Testis (tissue), 3 donors: ENCODE measurements around the gene TRIM7. TPM values are rescaled to one million over a fixed set of nuclear protein-coding genes. Genes with fewer than 3 reads are reported as not detected.

ENCODE experiments used
- DNase-seq: peaks from one replicate; pipeline ENCODE4 v3.0.0-alpha.2; 2019
- H3K27ac ChIP-seq, 2 donors: fragments of 200-600 bp; sonication (generic); one replicate each; pipeline ENCODE4 v1.5.1; 2019
- H3K27me3 ChIP-seq: fragments of 200-600 bp; sonication (generic); one replicate; pipeline ENCODE4 v1.5.1; 2019
- H3K36me3 ChIP-seq: fragments of 200-600 bp; sonication (generic); one replicate; pipeline ENCODE4 v1.5.1; 2017; ENCODE audit warnings: low read depth; ENCODE audit errors: missing control alignments
- H3K4me1 ChIP-seq: fragments of 200-600 bp; sonication (generic); one replicate; pipeline ENCODE4 v1.5.1; 2019
- H3K4me3 ChIP-seq, 2 donors: fragments of 200-600 bp; sonication (generic); one replicate each; pipeline ENCODE4 v1.5.1; 2017 to 2019
- H3K9me3 ChIP-seq: fragments of 200-600 bp; sonication (generic); one replicate; pipeline ENCODE4 v1.5.1; 2017
- POLR2A ChIP-seq: fragments of 450-650 bp; IDR thresholded peaks from one replicate; pipeline ENCODE4 v1.6.1; 2017; ENCODE audit warnings: antibody characterized with exemption, mild to moderate bottlenecking, moderate library complexity
- WGBS, 2 donors: methylation state at CpG; one replicate each; pipeline ENCODE4 v1.1.5; 2018; 5-methylcytosine and 5-hydroxymethylcytosine counted together
- intact Hi-C: fragments of 100-400 bp; cut with DNase I; formaldehyde crosslinking; loops from one replicate; pipeline ENCODE4 v1.15.1; 2023; ENCODE audit warnings: low total_unique reads
- polyA plus RNA-seq: library from polyadenylated mRNA; stranded (reverse); fragments of 350-450 nt; fragmentation: Illumina TruSeq; extraction: RNeasy Lipid Tissue Mini Kit (QIAGEN cat#74804); gene quantifications from one replicate; pipeline ENCODE4 v1.2.3, GENCODE V29; 2014; ENCODE audit warnings: low read depth, low replicate concordance; ENCODE audit not compliant: insufficient read depth
- total RNA-seq, 2 donors: library from RNA; depleted of rRNA; stranded (reverse); fragments of >200 nt; gene quantifications; one replicate each; pipeline ENCODE4 v1.2.3, GENCODE V29; 2016
- TF ChIP-seq, protein P1 (sequence below), 3 experiments: fragments of 450-650 bp in 2 of 3; fragments of 200-600 bp in 1 of 3; sonication (generic) in 1 of 3; IDR thresholded peaks; one replicate each; pipeline ENCODE4 v1.5.1; 2016 to 2019; ENCODE audit warnings: antibody characterized with exemption in 3 of 3, mild to moderate bottlenecking in 2 of 3, moderate library complexity in 1 of 3

TRIM7 gene
- total and polyA plus RNA-seq, 3 donors from 2014 or later = 0.43 to 0.87 (median 0.47) TPM

DNA sequence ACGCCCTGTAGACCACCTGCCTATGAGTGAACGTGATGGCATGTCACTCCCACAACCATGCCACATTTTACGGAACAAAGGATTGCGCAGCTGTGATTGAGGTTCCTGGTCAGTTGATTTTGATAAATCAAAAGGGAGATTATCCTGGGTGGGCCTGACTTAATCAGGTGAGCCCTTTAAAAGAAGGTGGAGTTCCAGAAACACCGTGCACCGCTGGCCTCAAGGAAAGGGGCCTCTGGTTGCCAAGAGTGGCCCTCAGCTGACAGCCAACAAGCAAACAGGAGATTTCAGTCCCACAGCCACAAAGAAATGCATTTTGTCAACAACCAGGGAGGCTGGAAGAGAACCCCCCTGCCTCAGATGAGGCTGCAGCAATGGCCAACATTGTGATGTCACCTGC is 19.0 kb downstream of the TRIM7 start:
- Histone ChIP-seq H3K4me1 (no peaks in the 10 kb centered on the region), H3K27ac (no peak overlapping the region), H3K4me3 (no peak overlapping the region), H3K9me3 (no peaks in the 10 kb centered on the region), H3K36me3 (no peaks in the 10 kb centered on the region), H3K27me3 (no peaks in the 10 kb centered on the region)
- DNase-seq = no peak
- intact Hi-C loops = no loop called here
- TF ChIP-seq POLR2A = no peak
- TF ChIP-seq, protein P1, sequence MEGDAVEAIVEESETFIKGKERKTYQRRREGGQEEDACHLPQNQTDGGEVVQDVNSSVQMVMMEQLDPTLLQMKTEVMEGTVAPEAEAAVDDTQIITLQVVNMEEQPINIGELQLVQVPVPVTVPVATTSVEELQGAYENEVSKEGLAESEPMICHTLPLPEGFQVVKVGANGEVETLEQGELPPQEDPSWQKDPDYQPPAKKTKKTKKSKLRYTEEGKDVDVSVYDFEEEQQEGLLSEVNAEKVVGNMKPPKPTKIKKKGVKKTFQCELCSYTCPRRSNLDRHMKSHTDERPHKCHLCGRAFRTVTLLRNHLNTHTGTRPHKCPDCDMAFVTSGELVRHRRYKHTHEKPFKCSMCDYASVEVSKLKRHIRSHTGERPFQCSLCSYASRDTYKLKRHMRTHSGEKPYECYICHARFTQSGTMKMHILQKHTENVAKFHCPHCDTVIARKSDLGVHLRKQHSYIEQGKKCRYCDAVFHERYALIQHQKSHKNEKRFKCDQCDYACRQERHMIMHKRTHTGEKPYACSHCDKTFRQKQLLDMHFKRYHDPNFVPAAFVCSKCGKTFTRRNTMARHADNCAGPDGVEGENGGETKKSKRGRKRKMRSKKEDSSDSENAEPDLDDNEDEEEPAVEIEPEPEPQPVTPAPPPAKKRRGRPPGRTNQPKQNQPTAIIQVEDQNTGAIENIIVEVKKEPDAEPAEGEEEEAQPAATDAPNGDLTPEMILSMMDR (IDR thresholded peaks at IDR 0.05) = no peak
- WGBS, 2 donors = 67 to 70% methylated on average over 6 of the region's 6 CpGs

DNA sequence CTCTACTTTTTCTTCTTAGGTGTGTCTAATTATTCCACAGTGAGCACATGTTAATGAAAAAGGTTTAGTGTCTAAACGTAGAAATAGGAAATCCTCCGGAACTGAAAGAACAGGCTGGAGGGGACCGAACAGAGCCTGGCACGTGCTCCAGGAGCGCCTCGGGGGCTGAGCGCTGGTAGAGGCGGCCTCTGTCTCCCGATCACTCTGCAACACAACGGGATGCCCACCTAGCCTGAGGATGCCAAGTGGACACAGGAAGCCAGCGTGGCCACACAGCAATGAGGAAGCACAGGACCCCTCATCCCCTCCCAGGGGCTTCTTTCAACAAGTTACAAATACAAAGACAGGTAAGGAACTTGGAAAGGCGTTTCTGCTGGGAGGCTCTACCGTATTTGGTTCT is 19.4 kb downstream of the TRIM7 start:
- no peak overlapping the region for H3K4me3 ChIP-seq
- intact Hi-C loops = no loop called here
- TF ChIP-seq POLR2A = no peak
- TF ChIP-seq, protein P1 (IDR thresholded peaks at IDR 0.05) = no peak
- no peaks in the 10 kb centered on the region for H3K36me3 ChIP-seq
- no peak overlapping the region for H3K27ac ChIP-seq
- 48 to 65% methylated on average over 11 to 13 of the region's 13 CpGs for WGBS, 2 donors
- no peaks in the 10 kb centered on the region for H3K27me3 ChIP-seq
- no peak for DNase-seq
- H3K9me3 ChIP-seq = no peaks in the 10 kb centered on the region
- H3K4me1 ChIP-seq = no peaks in the 10 kb centered on the region

DNA sequence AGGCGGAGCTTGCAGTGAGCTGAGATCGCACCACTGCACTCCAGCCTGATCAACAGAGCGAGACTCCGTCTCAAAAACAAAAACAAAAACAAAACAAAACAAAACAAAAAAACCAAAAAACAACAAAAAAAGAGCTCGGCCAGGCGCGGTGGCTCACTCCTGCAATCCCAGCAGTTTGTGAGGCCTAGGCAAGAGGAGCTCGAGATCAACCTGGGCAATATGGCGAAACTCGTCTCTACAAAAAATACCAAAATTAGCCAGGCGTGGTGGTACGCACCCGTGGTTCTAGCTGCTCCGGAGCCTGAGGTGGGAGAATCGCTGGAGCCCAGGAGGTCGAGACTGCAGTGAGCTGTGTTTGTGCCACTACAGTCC is 20.2 kb downstream of the TRIM7 start:
- H3K27me3 ChIP-seq = no peaks in the 10 kb centered on the region
- TF ChIP-seq POLR2A = no peak
- TF ChIP-seq, protein P1 (IDR thresholded peaks at IDR 0.05) = no peak
- no peaks in the 10 kb centered on the region for H3K36me3 ChIP-seq
- peak overlapping the region; percentile 61 for H3K4me3 ChIP-seq
- H3K4me1 ChIP-seq = no peaks in the 10 kb centered on the region
- no peak for DNase-seq
- H3K27ac ChIP-seq = no peak overlapping the region
- WGBS, 2 donors = 63% methylated on average over 16 of the region's 16 CpGs
- no peaks in the 10 kb centered on the region for H3K9me3 ChIP-seq
- intact Hi-C loops = no loop called here

DNA sequence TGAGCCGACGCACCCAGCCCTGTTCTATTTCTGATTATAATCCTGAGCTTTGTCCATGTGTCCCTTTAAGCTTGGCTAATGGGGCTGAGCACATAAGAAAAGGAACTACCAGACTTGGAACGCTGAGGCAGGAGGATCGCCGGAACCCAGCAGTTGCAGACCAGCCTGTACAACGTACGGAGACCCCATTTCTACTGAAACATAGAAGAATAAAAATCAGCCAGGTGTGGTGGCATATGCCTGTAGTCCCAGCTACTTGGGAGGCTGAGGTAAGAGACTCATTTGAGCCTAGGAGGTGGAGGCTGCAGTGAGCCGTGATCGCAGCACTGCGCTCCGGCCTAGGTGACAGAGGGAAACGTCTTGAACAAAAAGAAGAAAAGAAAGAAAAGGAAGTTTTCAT is 22.3 kb downstream of the TRIM7 start:
- 56 to 83% methylated on average over 12 of the region's 12 CpGs for WGBS, 2 donors
- no peak for DNase-seq
- Histone ChIP-seq H3K9me3 (no peaks in the 10 kb centered on the region), H3K4me3 (no peak overlapping the region), H3K36me3 (no peaks in the 10 kb centered on the region), H3K4me1 (no peaks in the 10 kb centered on the region), H3K27ac (no peak overlapping the region), H3K27me3 (no peaks in the 10 kb centered on the region)
- TF ChIP-seq, protein P1 (IDR thresholded peaks at IDR 0.05) = no peak
- no peak for TF ChIP-seq POLR2A
- intact Hi-C loops = no loop called here
